ENCODE data around the gene TEX26.

TEX26 gene

DNA sequence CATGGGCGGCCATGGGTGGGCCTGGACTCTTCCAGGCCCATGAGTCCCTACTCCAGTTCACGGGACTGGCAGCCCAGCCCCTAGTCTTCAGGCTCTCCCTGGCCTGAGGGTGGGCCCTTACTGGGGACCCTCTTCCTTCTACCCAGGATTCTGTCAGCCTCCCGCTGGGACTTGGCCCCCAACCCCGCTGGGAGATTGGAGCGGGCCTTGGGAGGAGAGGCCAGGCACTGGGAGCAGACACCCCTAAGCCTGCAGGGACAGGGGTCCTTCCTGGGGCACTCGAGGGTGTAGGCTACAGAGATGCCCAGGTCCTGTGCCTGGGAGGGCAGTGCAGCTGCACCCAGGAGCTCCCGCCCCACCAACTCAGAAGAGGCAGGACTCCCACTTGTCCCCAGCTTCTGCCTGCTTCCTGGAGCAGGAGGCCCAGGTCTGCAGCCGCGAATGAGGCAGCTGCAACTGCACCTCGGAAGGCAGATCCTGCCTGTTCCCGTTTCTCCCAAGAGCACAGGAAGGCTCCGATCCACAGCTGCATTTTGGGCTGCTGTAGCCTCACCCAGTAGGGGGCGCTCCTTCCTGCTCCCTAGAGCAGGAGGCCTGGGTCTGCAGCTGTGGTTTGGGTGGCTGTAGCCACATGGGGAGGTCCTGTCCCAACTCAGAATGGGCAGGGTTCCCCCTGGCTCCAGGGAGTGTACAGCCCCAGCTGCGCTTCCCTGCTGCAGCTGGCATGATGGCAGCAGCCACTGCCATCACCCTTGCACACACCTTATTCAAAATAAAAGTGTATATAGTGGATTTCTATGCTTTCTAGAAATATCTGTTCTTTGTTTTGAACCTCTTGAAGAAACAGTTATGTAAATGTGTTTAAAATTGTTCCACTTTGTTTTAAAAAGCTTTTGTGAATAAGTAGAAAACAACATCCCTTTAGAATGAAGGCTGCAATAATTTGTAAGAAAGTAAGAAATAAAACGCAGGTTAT lies 46.8 kb downstream of the TEX26 start:
- no peaks in the 10 kb centered on the region for H3K79me2 ChIP-seq (ENCODE audit: low read length)
- no peak overlapping the region for H3K4me2 ChIP-seq (ENCODE audit: low read depth, low read length)
- no peak overlapping the region for H3K27ac ChIP-seq (ENCODE audit: low read length)
- H3F3A ChIP-seq (ENCODE audit: insufficient read depth, low read length), result no peaks in the 10 kb centered on the region
- H3K4me3 ChIP-seq (ENCODE audit: low read length), result no peak overlapping the region
- H3K36me3 ChIP-seq (replicated peaks; ENCODE audit: insufficient read depth, low read length), result no peaks in the 10 kb centered on the region
- H4K20me1 ChIP-seq (ENCODE audit: insufficient read depth, low read length), result no peaks in the 10 kb centered on the region
- DNase-seq, result no peak
- TF ChIP-seq, protein P1, sequence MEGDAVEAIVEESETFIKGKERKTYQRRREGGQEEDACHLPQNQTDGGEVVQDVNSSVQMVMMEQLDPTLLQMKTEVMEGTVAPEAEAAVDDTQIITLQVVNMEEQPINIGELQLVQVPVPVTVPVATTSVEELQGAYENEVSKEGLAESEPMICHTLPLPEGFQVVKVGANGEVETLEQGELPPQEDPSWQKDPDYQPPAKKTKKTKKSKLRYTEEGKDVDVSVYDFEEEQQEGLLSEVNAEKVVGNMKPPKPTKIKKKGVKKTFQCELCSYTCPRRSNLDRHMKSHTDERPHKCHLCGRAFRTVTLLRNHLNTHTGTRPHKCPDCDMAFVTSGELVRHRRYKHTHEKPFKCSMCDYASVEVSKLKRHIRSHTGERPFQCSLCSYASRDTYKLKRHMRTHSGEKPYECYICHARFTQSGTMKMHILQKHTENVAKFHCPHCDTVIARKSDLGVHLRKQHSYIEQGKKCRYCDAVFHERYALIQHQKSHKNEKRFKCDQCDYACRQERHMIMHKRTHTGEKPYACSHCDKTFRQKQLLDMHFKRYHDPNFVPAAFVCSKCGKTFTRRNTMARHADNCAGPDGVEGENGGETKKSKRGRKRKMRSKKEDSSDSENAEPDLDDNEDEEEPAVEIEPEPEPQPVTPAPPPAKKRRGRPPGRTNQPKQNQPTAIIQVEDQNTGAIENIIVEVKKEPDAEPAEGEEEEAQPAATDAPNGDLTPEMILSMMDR (IDR thresholded peaks at IDR 0.05; ENCODE audit: low read length), result peak; percentile 56
- no peak for TF ChIP-seq EZH2phosphoT487 (IDR thresholded peaks at IDR 0.05; ENCODE audit: low read length)
- no peaks in the 10 kb centered on the region for H3K27me3 ChIP-seq (replicated peaks; ENCODE audit: insufficient read depth, low read length)
- H3K4me1 ChIP-seq (ENCODE audit: low read length), result no peaks in the 10 kb centered on the region
- H3K9me2 ChIP-seq (replicated peaks; ENCODE audit: insufficient read depth, low read length), result no peaks in the 10 kb centered on the region
- H3K9me3 ChIP-seq (replicated peaks; ENCODE audit: insufficient read depth, low read length), result no peaks in the 10 kb centered on the region
- H3K9ac ChIP-seq (ENCODE audit: low read length), result no peak overlapping the region
- H2AFZ ChIP-seq (ENCODE audit: low read length), result no peak overlapping the region

DNA sequence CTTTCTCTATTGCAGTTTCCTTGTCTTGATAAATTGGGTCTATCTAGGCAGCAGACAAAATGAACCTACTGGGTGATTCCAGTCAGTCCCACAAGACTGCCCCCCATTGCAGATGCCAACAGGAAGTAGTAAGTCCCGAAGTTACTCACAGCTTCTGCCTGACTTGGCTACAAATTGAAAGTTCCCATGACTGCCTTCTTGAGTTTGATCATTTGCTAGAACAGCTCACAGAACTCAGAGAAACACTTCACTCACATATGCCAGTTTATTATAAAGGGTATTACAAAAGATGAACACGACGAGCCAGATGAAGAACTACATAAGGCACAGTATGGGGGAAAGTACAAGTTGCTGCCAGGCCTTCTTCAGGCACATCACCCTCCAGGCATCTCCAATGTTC lies 50.0 kb downstream of the TEX26 start:
- no peak for DNase-seq

DNA sequence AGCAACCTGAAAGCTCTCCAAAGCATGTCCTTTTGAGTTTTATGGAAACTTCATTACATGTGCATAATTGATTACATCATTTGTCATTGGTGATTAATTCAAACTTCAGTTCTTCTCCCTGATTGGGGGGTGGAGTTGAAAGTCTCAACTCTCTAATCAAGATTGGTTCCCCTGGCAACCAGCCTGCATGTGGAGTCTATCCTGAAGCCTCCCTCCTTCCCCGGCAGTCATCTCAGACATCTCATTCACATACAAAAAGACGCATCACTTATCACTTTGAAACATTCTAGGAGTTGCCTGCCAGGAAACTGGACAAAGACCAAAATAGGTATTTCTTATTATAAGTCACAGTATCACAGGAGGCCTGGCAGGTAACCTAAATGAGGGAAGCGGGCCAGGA lies 50.5 kb downstream of the TEX26 start:
- DNase-seq, result no peak
- Histone ChIP-seq H3K4me1 (ENCODE audit: low read length) (no peaks in the 10 kb centered on the region), H3K36me3 (replicated peaks; ENCODE audit: insufficient read depth, low read length) (no peaks in the 10 kb centered on the region), H3K9me3 (replicated peaks; ENCODE audit: insufficient read depth, low read length) (no peaks in the 10 kb centered on the region), H3F3A (ENCODE audit: insufficient read depth, low read length) (no peaks in the 10 kb centered on the region), H3K4me2 (ENCODE audit: low read depth, low read length) (no peak overlapping the region), H3K27ac (ENCODE audit: low read length) (no peak overlapping the region), H3K9ac (ENCODE audit: low read length) (no peak overlapping the region), H3K79me2 (ENCODE audit: low read length) (no peaks in the 10 kb centered on the region), H3K9me2 (replicated peaks; ENCODE audit: insufficient read depth, low read length) (no peaks in the 10 kb centered on the region), H2AFZ (ENCODE audit: low read length) (no peak overlapping the region), H3K4me3 (ENCODE audit: low read length) (no peak overlapping the region), H3K27me3 (replicated peaks; ENCODE audit: insufficient read depth, low read length) (no peaks in the 10 kb centered on the region), H4K20me1 (ENCODE audit: insufficient read depth, low read length) (no peaks in the 10 kb centered on the region)
- TF ChIP-seq, protein P1 (IDR thresholded peaks at IDR 0.05; ENCODE audit: low read length), result no peak
- TF ChIP-seq EZH2 (optimal IDR thresholded peaks at IDR 0.05; ENCODE audit: low read depth, low read length), result no peak
- no peak for TF ChIP-seq EZH2phosphoT487 (IDR thresholded peaks at IDR 0.05; ENCODE audit: low read length)

More for the DNA sequence above, 50.0 kb downstream of the TEX26 start:
- no peak overlapping the region for H3K9ac ChIP-seq (ENCODE audit: low read length)
- H3K27ac ChIP-seq (ENCODE audit: low read length), result no peak overlapping the region
- no peaks in the 10 kb centered on the region for H3K9me2 ChIP-seq (replicated peaks; ENCODE audit: insufficient read depth, low read length)
- H3K4me2 ChIP-seq (ENCODE audit: low read depth, low read length), result no peak overlapping the region
- H4K20me1 ChIP-seq (ENCODE audit: insufficient read depth, low read length), result no peaks in the 10 kb centered on the region
- no peaks in the 10 kb centered on the region for H3K4me1 ChIP-seq (ENCODE audit: low read length)
- H3F3A ChIP-seq (ENCODE audit: insufficient read depth, low read length), result no peaks in the 10 kb centered on the region
- H3K79me2 ChIP-seq (ENCODE audit: low read length), result no peaks in the 10 kb centered on the region
- TF ChIP-seq EZH2 (optimal IDR thresholded peaks at IDR 0.05; ENCODE audit: low read depth, low read length) (no peak), EZH2phosphoT487 (IDR thresholded peaks at IDR 0.05; ENCODE audit: low read length) (no peak)
- TF ChIP-seq, protein P1 (IDR thresholded peaks at IDR 0.05; ENCODE audit: low read length), result no peak
- no peak overlapping the region for H3K4me3 ChIP-seq (ENCODE audit: low read length)
- H3K9me3 ChIP-seq (replicated peaks; ENCODE audit: insufficient read depth, low read length), result no peaks in the 10 kb centered on the region
- H2AFZ ChIP-seq (ENCODE audit: low read length), result no peak overlapping the region
- H3K36me3 ChIP-seq (replicated peaks; ENCODE audit: insufficient read depth, low read length), result no peaks in the 10 kb centered on the region
- no peaks in the 10 kb centered on the region for H3K27me3 ChIP-seq (replicated peaks; ENCODE audit: insufficient read depth, low read length)

Data from MM.1S (cell line).